WTC11 (cell line): ENCODE results near the gene FOXA3. TPM values are rescaled to one million over a fixed set of nuclear protein-coding genes. Genes with fewer than 3 reads are reported as not detected.
A peak's percentile ranks its signal among the peaks of the same experiment; 100 is the strongest.

Experiments used
- ATAC-seq: fragments of 200-7000 bp; cut with Tn5 transposase; 2 replicates; pipeline ENCODE4 v1.10.0; 2021; ENCODE audit warnings: mild to moderate bottlenecking, moderate library complexity
- CTCF ChIA-PET: fragments of 300-600 bp; sonication (Branson Sonifier 250); formaldehyde crosslinking; loops from one replicate; lab custom pipeline; 2021; ENCODE audit warnings: antibody characterized with exemption; lab: Charles Lee
- POLR2A ChIA-PET: fragments of 350-600 bp; sonication (Branson Sonifier 250); formaldehyde crosslinking; loops from one replicate; lab custom pipeline; 2021; ENCODE audit warnings: antibody characterized with exemption; lab: Charles Lee
- DNase-seq: peaks from one replicate; pipeline ENCODE4 v3.0.0; 2021; ENCODE audit warnings: low spot score
- H3K27ac Mint-ChIP-seq: 2 replicates; pipeline ENCODE4 v1.8.0; 2021; ENCODE audit warnings: mixed read lengths
- H3K27me3 Mint-ChIP-seq: 2 replicates; pipeline ENCODE4 v1.8.0; 2021; ENCODE audit warnings: low read depth, mild to moderate bottlenecking, moderate library complexity, mixed read lengths
- H3K36me3 Mint-ChIP-seq: 2 replicates; pipeline ENCODE4 v1.8.0; 2021; ENCODE audit warnings: mixed read lengths
- H3K4me1 Mint-ChIP-seq: 2 replicates; pipeline ENCODE4 v1.8.0; 2022; ENCODE audit warnings: mixed read lengths
- H3K4me3 Mint-ChIP-seq: 2 replicates; pipeline ENCODE4 v1.8.0; 2021; ENCODE audit warnings: mild to moderate bottlenecking, moderate library complexity, mixed read lengths
- H3K9me3 Mint-ChIP-seq: 2 replicates; pipeline ENCODE4 v1.8.0; 2021; ENCODE audit warnings: mixed read lengths
- FOXK1 ChIP-seq: sonication (generic); formaldehyde crosslinking; IDR thresholded peaks from 2 replicates; pipeline ENCODE4 v1.8.0; 2022; ENCODE audit warnings: mild to moderate bottlenecking, moderate library complexity, missing genetic modification reagents
- FOXP1 ChIP-seq: sonication (generic); formaldehyde crosslinking; IDR thresholded peaks from 2 replicates; pipeline ENCODE4 v1.8.0; 2022; ENCODE audit warnings: missing genetic modification reagents, mild to moderate bottlenecking, moderate library complexity, borderline replicate concordance
- IRF2 ChIP-seq: sonication (generic); formaldehyde crosslinking; IDR thresholded peaks from 2 replicates; pipeline ENCODE4 v1.8.0; 2022; ENCODE audit warnings: low read depth, missing genetic modification reagents, borderline replicate concordance
- JUN ChIP-seq: sonication (generic); formaldehyde crosslinking; IDR thresholded peaks from 2 replicates; pipeline ENCODE4 v1.8.0; 2023; ENCODE audit warnings: mild to moderate bottlenecking, missing genetic modification reagents
- NR1H2 ChIP-seq: sonication (generic); formaldehyde crosslinking; IDR thresholded peaks from 2 replicates; pipeline ENCODE4 v1.9.0; 2021; ENCODE audit warnings: mild to moderate bottlenecking, moderate library complexity, missing genetic modification reagents
- NR2C2 ChIP-seq: sonication (generic); formaldehyde crosslinking; IDR thresholded peaks from 2 replicates; pipeline ENCODE4 v1.8.0; 2022; ENCODE audit warnings: mild to moderate bottlenecking, missing genetic modification reagents
- SP1 ChIP-seq: sonication (generic); formaldehyde crosslinking; conservative IDR thresholded peaks from 2 replicates; pipeline ENCODE4 v1.8.1; 2022; ENCODE audit warnings: missing genetic modification reagents
- TEAD4 ChIP-seq: sonication (generic); formaldehyde crosslinking; IDR thresholded peaks from 2 replicates; pipeline ENCODE4 v1.8.0; 2022; ENCODE audit warnings: mild to moderate bottlenecking, missing genetic modification reagents
- ZNF396 ChIP-seq: fragments of 250-450 bp; sonication (Bioruptor Pico); IDR thresholded peaks from 2 replicates; pipeline ENCODE4 v1.8.0; 2021; ENCODE audit warnings: mild to moderate bottlenecking, moderate library complexity, borderline replicate concordance
- total RNA-seq: library from RNA; stranded (reverse); gene quantifications from 3 replicates; pipeline ENCODE4 v1.2.3, GENCODE V29; 2021
- TF ChIP-seq, protein P1 (sequence below): sonication (generic); formaldehyde crosslinking; IDR thresholded peaks from 2 replicates; pipeline ENCODE4 v1.8.0; 2022; ENCODE audit warnings: mild to moderate bottlenecking, missing genetic modification reagents
- TF ChIP-seq, protein P2 (sequence below): sonication (generic); formaldehyde crosslinking; IDR thresholded peaks from 2 replicates; pipeline ENCODE4 v1.8.1; 2023; ENCODE audit warnings: mild to moderate bottlenecking, missing genetic modification reagents, borderline replicate concordance
- TF ChIP-seq, protein P3 (sequence below): sonication (generic); formaldehyde crosslinking; IDR thresholded peaks from 2 replicates; pipeline ENCODE4 v1.8.1; 2022; ENCODE audit warnings: missing genetic modification reagents, borderline replicate concordance
- TF ChIP-seq, protein P4 (sequence below): sonication (generic); formaldehyde crosslinking; IDR thresholded peaks from 2 replicates; pipeline ENCODE4 v1.8.0; 2023; ENCODE audit warnings: missing genetic modification reagents, mild to moderate bottlenecking, borderline replicate concordance

The FOXA3 gene
- total RNA-seq, 1 experiment from 2014 or later = 20.7 TPM

DNA sequence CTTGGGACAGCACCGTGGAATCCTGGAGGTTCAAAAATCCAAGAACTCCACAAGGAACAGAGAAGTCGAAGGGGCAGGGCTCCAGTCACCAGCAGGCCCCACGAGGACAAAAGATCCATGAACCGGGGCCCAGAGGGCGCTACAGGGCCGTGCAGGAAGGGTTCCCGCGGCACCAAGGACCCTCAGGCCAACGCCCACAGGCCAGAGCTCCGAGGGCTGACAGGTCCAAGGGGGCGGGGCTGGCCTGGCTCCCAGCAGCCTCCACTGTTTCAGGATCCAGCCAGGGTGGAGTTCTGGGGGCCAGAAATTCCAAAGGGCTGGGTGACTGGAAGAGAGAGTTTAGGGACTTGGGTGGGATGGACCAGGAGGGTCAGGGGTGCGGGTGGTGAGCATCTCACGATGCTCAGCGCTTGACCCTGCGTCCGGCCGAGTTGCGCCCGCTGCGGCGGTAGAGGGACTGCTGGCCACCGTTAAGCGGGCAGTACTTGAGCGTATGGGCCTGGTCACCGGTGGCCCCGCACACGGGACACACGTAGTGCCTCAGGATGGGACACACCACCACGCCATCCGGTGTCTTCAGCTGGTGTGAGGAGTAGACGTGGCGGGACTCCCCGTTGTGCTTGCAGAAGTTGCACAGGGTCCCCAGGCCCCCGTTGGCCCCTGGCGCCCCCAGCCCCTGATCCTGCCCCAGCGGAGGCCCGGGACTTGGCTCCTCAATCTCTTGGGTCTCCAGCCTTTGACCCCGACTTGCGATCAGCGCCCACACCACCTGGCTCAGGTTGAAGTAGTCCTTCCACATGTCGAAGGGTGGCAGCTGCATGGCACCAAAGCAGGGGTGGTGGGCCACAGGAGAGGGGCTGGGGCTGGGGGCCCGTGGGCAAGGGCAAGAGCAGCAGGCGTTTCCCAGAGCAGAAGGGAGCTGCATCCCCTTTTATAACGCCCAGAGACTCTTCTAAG lies 50.0 kb downstream of the FOXA3 start, which contains the start of gene NANOS2:
TSS of gene NANOS2 (minus strand) at position 905 of the 957 bp plus-strand sequence. CDS start at position 820, 85 bp downstream.
- ChIA-PET POLR2A (interaction anchor here (1.0 kb wide), 2 partner anchors 103 to 145 kb away, joined by 5 to 6 read pairs; partner anchors contain the start of gene SIX5), CTCF (interaction anchor here (0.6 to 1.9 kb wide), 38 partner anchors 8 to 366 kb away, joined by 3 to 35 read pairs (median 5); partner anchors contain the start of genes CCDC61, IGFL4, IRF2BP1 and MYPOP)
- TF ChIP-seq, protein P1, sequence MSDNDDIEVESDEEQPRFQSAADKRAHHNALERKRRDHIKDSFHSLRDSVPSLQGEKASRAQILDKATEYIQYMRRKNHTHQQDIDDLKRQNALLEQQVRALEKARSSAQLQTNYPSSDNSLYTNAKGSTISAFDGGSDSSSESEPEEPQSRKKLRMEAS (CRISPR knock-in tag) = peak; percentile 47; the same call in 1 of the 2 replicates
- TF ChIP-seq ZNF396 (CRISPR knock-in tag) = no peak
- no peak for TF ChIP-seq NR1H2 (CRISPR knock-in tag)
- TF ChIP-seq, protein P2, sequence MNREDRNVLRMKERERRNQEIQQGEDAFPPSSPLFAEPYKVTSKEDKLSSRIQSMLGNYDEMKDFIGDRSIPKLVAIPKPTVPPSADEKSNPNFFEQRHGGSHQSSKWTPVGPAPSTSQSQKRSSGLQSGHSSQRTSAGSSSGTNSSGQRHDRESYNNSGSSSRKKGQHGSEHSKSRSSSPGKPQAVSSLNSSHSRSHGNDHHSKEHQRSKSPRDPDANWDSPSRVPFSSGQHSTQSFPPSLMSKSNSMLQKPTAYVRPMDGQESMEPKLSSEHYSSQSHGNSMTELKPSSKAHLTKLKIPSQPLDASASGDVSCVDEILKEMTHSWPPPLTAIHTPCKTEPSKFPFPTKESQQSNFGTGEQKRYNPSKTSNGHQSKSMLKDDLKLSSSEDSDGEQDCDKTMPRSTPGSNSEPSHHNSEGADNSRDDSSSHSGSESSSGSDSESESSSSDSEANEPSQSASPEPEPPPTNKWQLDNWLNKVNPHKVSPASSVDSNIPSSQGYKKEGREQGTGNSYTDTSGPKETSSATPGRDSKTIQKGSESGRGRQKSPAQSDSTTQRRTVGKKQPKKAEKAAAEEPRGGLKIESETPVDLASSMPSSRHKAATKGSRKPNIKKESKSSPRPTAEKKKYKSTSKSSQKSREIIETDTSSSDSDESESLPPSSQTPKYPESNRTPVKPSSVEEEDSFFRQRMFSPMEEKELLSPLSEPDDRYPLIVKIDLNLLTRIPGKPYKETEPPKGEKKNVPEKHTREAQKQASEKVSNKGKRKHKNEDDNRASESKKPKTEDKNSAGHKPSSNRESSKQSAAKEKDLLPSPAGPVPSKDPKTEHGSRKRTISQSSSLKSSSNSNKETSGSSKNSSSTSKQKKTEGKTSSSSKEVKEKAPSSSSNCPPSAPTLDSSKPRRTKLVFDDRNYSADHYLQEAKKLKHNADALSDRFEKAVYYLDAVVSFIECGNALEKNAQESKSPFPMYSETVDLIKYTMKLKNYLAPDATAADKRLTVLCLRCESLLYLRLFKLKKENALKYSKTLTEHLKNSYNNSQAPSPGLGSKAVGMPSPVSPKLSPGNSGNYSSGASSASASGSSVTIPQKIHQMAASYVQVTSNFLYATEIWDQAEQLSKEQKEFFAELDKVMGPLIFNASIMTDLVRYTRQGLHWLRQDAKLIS (CRISPR knock-in tag) = no peak
- no peak for TF ChIP-seq FOXK1 (CRISPR knock-in tag)
- no peak for TF ChIP-seq FOXP1 (CRISPR knock-in tag)
- TF ChIP-seq SP1 (CRISPR knock-in tag) = peak; percentile 51; the same call in 1 of the 2 replicates
- TF ChIP-seq, protein P3, sequence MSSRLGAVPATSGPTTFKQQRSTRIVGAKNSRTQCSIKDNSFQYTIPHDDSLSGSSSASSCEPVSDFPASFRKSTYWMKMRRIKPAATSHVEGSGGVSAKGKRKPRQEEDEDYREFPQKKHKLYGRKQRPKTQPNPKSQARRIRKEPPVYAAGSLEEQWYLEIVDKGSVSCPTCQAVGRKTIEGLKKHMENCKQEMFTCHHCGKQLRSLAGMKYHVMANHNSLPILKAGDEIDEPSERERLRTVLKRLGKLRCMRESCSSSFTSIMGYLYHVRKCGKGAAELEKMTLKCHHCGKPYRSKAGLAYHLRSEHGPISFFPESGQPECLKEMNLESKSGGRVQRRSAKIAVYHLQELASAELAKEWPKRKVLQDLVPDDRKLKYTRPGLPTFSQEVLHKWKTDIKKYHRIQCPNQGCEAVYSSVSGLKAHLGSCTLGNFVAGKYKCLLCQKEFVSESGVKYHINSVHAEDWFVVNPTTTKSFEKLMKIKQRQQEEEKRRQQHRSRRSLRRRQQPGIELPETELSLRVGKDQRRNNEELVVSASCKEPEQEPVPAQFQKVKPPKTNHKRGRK = no peak
- TF ChIP-seq NR2C2 (CRISPR knock-in tag) = no peak
- TF ChIP-seq, protein P4, sequence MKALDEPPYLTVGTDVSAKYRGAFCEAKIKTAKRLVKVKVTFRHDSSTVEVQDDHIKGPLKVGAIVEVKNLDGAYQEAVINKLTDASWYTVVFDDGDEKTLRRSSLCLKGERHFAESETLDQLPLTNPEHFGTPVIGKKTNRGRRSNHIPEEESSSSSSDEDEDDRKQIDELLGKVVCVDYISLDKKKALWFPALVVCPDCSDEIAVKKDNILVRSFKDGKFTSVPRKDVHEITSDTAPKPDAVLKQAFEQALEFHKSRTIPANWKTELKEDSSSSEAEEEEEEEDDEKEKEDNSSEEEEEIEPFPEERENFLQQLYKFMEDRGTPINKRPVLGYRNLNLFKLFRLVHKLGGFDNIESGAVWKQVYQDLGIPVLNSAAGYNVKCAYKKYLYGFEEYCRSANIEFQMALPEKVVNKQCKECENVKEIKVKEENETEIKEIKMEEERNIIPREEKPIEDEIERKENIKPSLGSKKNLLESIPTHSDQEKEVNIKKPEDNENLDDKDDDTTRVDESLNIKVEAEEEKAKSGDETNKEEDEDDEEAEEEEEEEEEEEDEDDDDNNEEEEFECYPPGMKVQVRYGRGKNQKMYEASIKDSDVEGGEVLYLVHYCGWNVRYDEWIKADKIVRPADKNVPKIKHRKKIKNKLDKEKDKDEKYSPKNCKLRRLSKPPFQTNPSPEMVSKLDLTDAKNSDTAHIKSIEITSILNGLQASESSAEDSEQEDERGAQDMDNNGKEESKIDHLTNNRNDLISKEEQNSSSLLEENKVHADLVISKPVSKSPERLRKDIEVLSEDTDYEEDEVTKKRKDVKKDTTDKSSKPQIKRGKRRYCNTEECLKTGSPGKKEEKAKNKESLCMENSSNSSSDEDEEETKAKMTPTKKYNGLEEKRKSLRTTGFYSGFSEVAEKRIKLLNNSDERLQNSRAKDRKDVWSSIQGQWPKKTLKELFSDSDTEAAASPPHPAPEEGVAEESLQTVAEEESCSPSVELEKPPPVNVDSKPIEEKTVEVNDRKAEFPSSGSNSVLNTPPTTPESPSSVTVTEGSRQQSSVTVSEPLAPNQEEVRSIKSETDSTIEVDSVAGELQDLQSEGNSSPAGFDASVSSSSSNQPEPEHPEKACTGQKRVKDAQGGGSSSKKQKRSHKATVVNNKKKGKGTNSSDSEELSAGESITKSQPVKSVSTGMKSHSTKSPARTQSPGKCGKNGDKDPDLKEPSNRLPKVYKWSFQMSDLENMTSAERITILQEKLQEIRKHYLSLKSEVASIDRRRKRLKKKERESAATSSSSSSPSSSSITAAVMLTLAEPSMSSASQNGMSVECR (CRISPR knock-in tag) = no peak
- Mint-ChIP-seq H3K4me3 (no peak within 1 kb of the TSS), H3K27ac (no peak within 1 kb of the TSS), H3K4me1 (no peaks in the 10 kb centered on the region), H3K27me3 (peaks cover 7% of the 10 kb centered on the region), H3K9me3 (no peaks in the 10 kb centered on the region), H3K36me3 (no peaks in the 10 kb centered on the region)
- peak; percentile 98 for ATAC-seq
- DNase-seq = peak; percentile 94

DNA sequence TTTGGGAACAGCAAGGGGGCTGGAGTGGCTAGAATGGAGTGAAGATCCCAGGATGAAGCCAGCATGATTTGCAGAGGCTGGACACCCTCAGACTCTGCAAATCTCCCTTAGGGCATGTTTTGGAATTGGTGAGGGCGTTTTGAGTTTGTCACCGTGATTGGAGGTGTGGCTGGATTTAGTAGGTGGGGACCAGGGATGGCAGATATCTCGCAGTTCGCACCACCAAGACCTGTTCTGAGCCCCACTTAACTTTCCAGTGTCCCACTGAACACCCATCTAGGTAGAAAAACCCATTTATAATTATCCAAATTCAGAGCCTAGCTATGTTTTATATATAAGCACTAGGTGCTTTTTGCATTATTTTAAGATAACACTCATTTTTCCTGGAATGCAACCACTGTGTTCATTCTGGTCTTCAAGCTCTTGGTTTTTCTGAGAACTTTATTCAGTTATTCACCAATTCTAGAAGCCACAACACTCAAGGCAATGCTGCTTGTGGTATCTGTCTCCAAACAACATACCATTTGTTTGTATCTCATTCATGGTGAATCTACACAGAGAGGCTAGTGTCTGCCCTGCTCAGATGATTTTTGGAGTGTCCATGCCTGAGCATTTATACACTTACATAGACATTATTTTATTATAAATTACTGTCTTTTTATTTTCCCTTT lies 53.4 kb downstream of the FOXA3 start:
- TF ChIP-seq JUN (CRISPR knock-in tag) (no peak), TEAD4 (CRISPR knock-in tag) (no peak), IRF2 (no peak)
- Mint-ChIP-seq H3K27me3 (peaks cover 4% of the 10 kb centered on the region), H3K4me1 (no peaks in the 10 kb centered on the region), H3K4me3 (no peak overlapping the region), H3K9me3 (no peaks in the 10 kb centered on the region), H3K27ac (no peak overlapping the region), H3K36me3 (no peaks in the 10 kb centered on the region)
- ChIA-PET CTCF (interaction anchor here (0.6 to 1.1 kb wide), 5 partner anchors 97 to 271 kb away, joined by 3 to 8 read pairs (median 3); no protein-coding TSS in a partner anchor), POLR2A (interaction anchor here (0.7 kb wide), 1 partner anchor 99 kb away, joined by 3 read pairs; no protein-coding TSS in a partner anchor)
- ATAC-seq (no peak), DNase-seq (no peak)
